K562 (cell line): ENCODE measurements around the gene SMAD3. TPM values are rescaled to one million over a fixed set of nuclear protein-coding genes. Genes with fewer than 3 reads are reported as not detected.
A peak's percentile ranks its signal among the peaks of the same experiment; 100 is the strongest.

Experiments used
- HOXB6 ChIP-seq: fragments of 250-450 bp; sonication (Bioruptor Pico); IDR thresholded peaks from 2 replicates; pipeline ENCODE4 v1.5.1; 2022; ENCODE audit warnings: mild to moderate bottlenecking, borderline replicate concordance
- KAT8 ChIP-seq: fragments of 450-650 bp; IDR thresholded peaks from 2 replicates; pipeline ENCODE4 v1.6.1; 2016; ENCODE audit warnings: low read depth, mild to moderate bottlenecking
- MTA2 ChIP-seq: fragments of 450-650 bp; IDR thresholded peaks from 2 replicates; pipeline ENCODE4 v1.6.1; 2016; ENCODE audit warnings: low read depth
- NCOA6 ChIP-seq: fragments of 450-650 bp; IDR thresholded peaks from 2 replicates; pipeline ENCODE4 v1.6.1; 2017; ENCODE audit warnings: mild to moderate bottlenecking
- NFIX ChIP-seq: fragments of 250-450 bp; sonication (Bioruptor Pico); IDR thresholded peaks from 2 replicates; pipeline ENCODE4 v1.4.0; 2020; ENCODE audit warnings: low read depth, mild to moderate bottlenecking, moderate library complexity
- NRF1 ChIP-seq, 2 experiments: fragments of 450-650 bp; IDR thresholded peaks in 1 of 2; conservative IDR thresholded peaks in 1 of 2; 2 replicates each; pipeline ENCODE4 v1.6.1; 2014; ENCODE audit warnings: mild to moderate bottlenecking in 2 of 2
- PCBP2 ChIP-seq: fragments of 200-400 bp; formaldehyde crosslinking; IDR thresholded peaks from 2 replicates; pipeline ENCODE4 v1.6.1; 2018; ENCODE audit warnings: low read length, low read depth, mild to moderate bottlenecking, moderate library complexity; ENCODE audit not compliant: poor library complexity, severe bottlenecking
- PHTF2 ChIP-seq: fragments of 250-450 bp; sonication (Bioruptor Pico); IDR thresholded peaks from 2 replicates; pipeline ENCODE4 v1.5.0; 2021; ENCODE audit warnings: mild to moderate bottlenecking
- SRSF7 ChIP-seq: fragments of 200-400 bp; formaldehyde crosslinking; optimal IDR thresholded peaks from 2 replicates; pipeline ENCODE3; 2017; ENCODE audit warnings: mild to moderate bottlenecking, low read depth, low read length
- XRCC5 ChIP-seq: fragments of 200-400 bp; formaldehyde crosslinking; IDR thresholded peaks from 2 replicates; pipeline ENCODE4 v1.6.1; 2017; ENCODE audit warnings: low read depth, mild to moderate bottlenecking, low read length
- ZC3H11A ChIP-seq: IDR thresholded peaks from 2 replicates; pipeline ENCODE4 v1.6.1; 2012; ENCODE audit warnings: low read depth, low read length, improper control_type of control experiment
- ZNF197 ChIP-seq: fragments of 200-800 bp; sonication (Bioruptor generic); IDR thresholded peaks from 2 replicates; pipeline ENCODE4 v1.6.1; 2016; ENCODE audit warnings: low read depth, missing genetic modification characterization, missing compliant biosample characterization
- ZNF696 ChIP-seq: fragments of 250-450 bp; sonication (Bioruptor Pico); conservative IDR thresholded peaks from 2 replicates; pipeline ENCODE4 v1.4.0; 2020; ENCODE audit warnings: mild to moderate bottlenecking, moderate library complexity
- polyA plus RNA-seq, 8 experiments: library from polyadenylated mRNA; depleted of rRNA in 4 of 8; stranded (reverse) in 5 of 8; unstranded in 3 of 8; fragments of >200 nt; fragmentation: Nextera tagmentation in 2 of 8; fragmentation: Illumina TruSeq in 1 of 8; extraction: Ambion mirVana in 2 of 8; extraction: Trizol in 1 of 8; gene quantifications; 2 replicates each; pipeline versions ENCODE4 v1.2.1 to v1.2.3, GENCODE V29; 2011 to 2014; ENCODE audit warnings: inconsistent platforms in 1 of 8, missing spikeins in 1 of 8
- total RNA-seq, 7 experiments: library from RNA; depleted of rRNA in 6 of 7; stranded (reverse); fragments of >200 nt in 6 of 7; fragmentation: Illumina TruSeq in 2 of 7; extraction: Trizol in 2 of 7; gene quantifications; 2 replicates each; pipeline versions ENCODE4 v1.2.1 to v1.2.3, GENCODE V29; 2011 to 2021; ENCODE audit warnings: low replicate concordance in 1 of 7
- TF ChIP-seq, protein P1 (sequence below), 2 experiments: IDR thresholded peaks in 1 of 2; conservative IDR thresholded peaks in 1 of 2; 2 replicates each; pipeline ENCODE4 v1.6.1; 2016; ENCODE audit warnings: low read depth in 2 of 2, mild to moderate bottlenecking in 1 of 2, missing compliant biosample characterization in 1 of 2, missing genetic modification characterization in 1 of 2, moderate library complexity in 1 of 2
- TF ChIP-seq, protein P2 (sequence below): fragments of 450-650 bp; IDR thresholded peaks from 2 replicates; pipeline ENCODE4 v1.6.1; 2016; ENCODE audit warnings: mild to moderate bottlenecking
- TF ChIP-seq, protein P3 (sequence below): fragments of 450-650 bp; formaldehyde crosslinking; IDR thresholded peaks from 2 replicates; pipeline ENCODE4 v1.4.0; 2020; ENCODE audit warnings: mild to moderate bottlenecking, moderate library complexity
- TF ChIP-seq, protein P4 (sequence below): IDR thresholded peaks from 3 replicates; pipeline ENCODE4 v1.6.1; 2011; ENCODE audit warnings: borderline replicate concordance, mild to moderate bottlenecking; ENCODE audit not compliant: insufficient read length, insufficient read depth
- TF ChIP-seq, protein P5 (sequence below): sonication (generic); formaldehyde crosslinking; IDR thresholded peaks from 2 replicates; pipeline ENCODE4 v1.8.0; 2022; ENCODE audit warnings: missing genetic modification reagents, mild to moderate bottlenecking, moderate library complexity, borderline replicate concordance

SMAD3 gene
- total and polyA plus RNA-seq, 9 of the 15 experiments (the other 6 are each of a cell fraction or from before 2014, with no cell fraction given): 4.3 to 39.2 (median 11.1) TPM

DNA sequence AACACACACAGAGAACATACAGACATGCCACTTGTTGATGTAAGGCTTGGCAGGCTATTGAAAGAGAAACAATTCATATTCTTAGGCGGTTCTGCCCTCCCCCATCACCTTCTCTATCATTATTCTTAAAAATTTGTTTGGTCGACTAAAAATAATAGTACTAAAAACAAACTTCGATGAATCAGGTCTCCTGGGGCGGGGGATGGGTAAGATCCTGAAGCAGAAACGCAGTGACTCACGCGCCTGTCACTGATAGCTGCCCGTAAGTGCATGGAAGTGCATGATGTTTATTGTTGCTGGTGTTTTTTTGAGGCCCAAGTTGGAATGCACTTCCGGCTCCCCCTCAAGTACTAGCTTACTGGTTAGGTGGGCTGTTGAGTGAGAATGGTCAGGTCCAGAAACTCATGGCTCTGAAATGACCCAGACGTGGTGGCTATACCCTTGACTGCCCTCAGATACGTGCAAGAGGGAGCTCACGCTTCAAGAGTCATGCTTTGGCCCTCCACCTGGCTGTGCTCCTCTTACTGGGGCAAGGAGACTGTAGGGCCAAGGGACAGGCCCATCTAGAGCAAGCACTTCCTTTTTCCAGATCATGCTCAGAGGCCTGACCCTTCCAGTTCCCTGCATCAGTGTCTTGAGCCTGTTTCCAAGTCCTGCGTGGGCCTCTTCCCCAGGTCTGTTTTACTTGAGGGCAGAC, 10.9 kb downstream of the SMAD3 start (continued):
- TF ChIP-seq, protein P1, sequence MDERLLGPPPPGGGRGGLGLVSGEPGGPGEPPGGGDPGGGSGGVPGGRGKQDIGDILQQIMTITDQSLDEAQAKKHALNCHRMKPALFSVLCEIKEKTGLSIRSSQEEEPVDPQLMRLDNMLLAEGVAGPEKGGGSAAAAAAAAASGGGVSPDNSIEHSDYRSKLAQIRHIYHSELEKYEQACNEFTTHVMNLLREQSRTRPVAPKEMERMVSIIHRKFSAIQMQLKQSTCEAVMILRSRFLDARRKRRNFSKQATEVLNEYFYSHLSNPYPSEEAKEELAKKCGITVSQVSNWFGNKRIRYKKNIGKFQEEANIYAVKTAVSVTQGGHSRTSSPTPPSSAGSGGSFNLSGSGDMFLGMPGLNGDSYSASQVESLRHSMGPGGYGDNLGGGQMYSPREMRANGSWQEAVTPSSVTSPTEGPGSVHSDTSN (CRISPR knock-in tag; IDR thresholded peaks at IDR 0.05; ENCODE audit: low read depth): no peak
- TF ChIP-seq, protein P1 (tag; conservative IDR thresholded peaks at IDR 0.05; ENCODE audit: low read depth): peak; percentile 52
- TF ChIP-seq PHTF2 (CRISPR knock-in tag) (no peak), XRCC5 (no peak), ZNF696 (no peak), HOXB6 (CRISPR knock-in tag) (no peak), MTA2 (0 out of 2 replicates have a peak, but pooled peaks have one; percentile 36), ZC3H11A (no peak), SRSF7 (no peak), NRF1 (conservative IDR thresholded peaks at IDR 0.05 in 1 of 2, IDR thresholded peaks at IDR 0.05 in 1 of 2) (peak; percentile 53 to 62), KAT8 (no peak), ZNF197 (CRISPR knock-in tag) (no peak), NFIX (no peak), PCBP2 (no peak), NCOA6 (no peak)
- TF ChIP-seq, protein P2, sequence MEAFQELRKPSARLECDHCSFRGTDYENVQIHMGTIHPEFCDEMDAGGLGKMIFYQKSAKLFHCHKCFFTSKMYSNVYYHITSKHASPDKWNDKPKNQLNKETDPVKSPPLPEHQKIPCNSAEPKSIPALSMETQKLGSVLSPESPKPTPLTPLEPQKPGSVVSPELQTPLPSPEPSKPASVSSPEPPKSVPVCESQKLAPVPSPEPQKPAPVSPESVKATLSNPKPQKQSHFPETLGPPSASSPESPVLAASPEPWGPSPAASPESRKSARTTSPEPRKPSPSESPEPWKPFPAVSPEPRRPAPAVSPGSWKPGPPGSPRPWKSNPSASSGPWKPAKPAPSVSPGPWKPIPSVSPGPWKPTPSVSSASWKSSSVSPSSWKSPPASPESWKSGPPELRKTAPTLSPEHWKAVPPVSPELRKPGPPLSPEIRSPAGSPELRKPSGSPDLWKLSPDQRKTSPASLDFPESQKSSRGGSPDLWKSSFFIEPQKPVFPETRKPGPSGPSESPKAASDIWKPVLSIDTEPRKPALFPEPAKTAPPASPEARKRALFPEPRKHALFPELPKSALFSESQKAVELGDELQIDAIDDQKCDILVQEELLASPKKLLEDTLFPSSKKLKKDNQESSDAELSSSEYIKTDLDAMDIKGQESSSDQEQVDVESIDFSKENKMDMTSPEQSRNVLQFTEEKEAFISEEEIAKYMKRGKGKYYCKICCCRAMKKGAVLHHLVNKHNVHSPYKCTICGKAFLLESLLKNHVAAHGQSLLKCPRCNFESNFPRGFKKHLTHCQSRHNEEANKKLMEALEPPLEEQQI: no peak
- TF ChIP-seq, protein P3, sequence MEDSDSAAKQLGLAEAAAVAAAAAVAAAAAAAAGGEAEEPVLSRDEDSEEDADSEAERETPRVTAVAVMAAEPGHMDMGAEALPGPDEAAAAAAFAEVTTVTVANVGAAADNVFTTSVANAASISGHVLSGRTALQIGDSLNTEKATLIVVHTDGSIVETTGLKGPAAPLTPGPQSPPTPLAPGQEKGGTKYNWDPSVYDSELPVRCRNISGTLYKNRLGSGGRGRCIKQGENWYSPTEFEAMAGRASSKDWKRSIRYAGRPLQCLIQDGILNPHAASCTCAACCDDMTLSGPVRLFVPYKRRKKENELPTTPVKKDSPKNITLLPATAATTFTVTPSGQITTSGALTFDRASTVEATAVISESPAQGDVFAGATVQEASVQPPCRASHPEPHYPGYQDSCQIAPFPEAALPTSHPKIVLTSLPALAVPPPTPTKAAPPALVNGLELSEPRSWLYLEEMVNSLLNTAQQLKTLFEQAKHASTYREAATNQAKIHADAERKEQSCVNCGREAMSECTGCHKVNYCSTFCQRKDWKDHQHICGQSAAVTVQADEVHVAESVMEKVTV (CRISPR knock-in tag): no peak
- TF ChIP-seq, protein P4, sequence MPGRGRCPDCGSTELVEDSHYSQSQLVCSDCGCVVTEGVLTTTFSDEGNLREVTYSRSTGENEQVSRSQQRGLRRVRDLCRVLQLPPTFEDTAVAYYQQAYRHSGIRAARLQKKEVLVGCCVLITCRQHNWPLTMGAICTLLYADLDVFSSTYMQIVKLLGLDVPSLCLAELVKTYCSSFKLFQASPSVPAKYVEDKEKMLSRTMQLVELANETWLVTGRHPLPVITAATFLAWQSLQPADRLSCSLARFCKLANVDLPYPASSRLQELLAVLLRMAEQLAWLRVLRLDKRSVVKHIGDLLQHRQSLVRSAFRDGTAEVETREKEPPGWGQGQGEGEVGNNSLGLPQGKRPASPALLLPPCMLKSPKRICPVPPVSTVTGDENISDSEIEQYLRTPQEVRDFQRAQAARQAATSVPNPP: no peak
- TF ChIP-seq, protein P5, sequence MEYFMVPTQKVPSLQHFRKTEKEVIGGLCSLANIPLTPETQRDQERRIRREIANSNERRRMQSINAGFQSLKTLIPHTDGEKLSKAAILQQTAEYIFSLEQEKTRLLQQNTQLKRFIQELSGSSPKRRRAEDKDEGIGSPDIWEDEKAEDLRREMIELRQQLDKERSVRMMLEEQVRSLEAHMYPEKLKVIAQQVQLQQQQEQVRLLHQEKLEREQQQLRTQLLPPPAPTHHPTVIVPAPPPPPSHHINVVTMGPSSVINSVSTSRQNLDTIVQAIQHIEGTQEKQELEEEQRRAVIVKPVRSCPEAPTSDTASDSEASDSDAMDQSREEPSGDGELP (CRISPR knock-in tag): peak; percentile 58; the same call in 1 of the 2 replicates
